Measurements from ENCODE around the gene PC. TPM values are rescaled to one million over a fixed set of nuclear protein-coding genes. Genes with fewer than 3 reads are reported as not detected.

Gene PC
- total RNA-seq, 1 donor from 2014 or later = 49.1 TPM

- Mint-ChIP-seq H3K4me1 (ENCODE audit: unreplicated experiment) (peaks cover 42% of the 10 kb centered on the region), H3K9me3 (ENCODE audit: unreplicated experiment) (no peaks in the 10 kb centered on the region), H3K36me3 (ENCODE audit: unreplicated experiment) (peaks cover 9% of the 10 kb centered on the region), H3K4me3 (ENCODE audit: unreplicated experiment) (no peak overlapping the region), H3K27ac (ENCODE audit: unreplicated experiment) (peak overlapping the region; percentile 74), H3K27me3 (ENCODE audit: unreplicated experiment) (no peaks in the 10 kb centered on the region)
- no peak for DNase-seq (ENCODE audit: extremely low spot score, unreplicated experiment)
- peak; percentile 8 for TF ChIP-seq CTCF (IDR thresholded peaks at IDR 0.05)
Measured at GRCh38 chr11:66951135-66951534, 7.0 kb downstream of the PC start.

- Mint-ChIP-seq H3K36me3 (ENCODE audit: unreplicated experiment) (peaks cover 8% of the 10 kb centered on the region), H3K27me3 (ENCODE audit: unreplicated experiment) (no peaks in the 10 kb centered on the region), H3K4me3 (ENCODE audit: unreplicated experiment) (no peak overlapping the region), H3K4me1 (ENCODE audit: unreplicated experiment) (peaks cover 37% of the 10 kb centered on the region), H3K9me3 (ENCODE audit: unreplicated experiment) (no peaks in the 10 kb centered on the region), H3K27ac (ENCODE audit: unreplicated experiment) (peak overlapping the region; percentile 10)
- no peak for TF ChIP-seq CTCF (IDR thresholded peaks at IDR 0.05)
- DNase-seq (ENCODE audit: extremely low spot score, unreplicated experiment) = no peak
Measured at GRCh38 chr11:66950112-66950535, 8.1 kb downstream of the PC start.

GRCh38 chr11:66938582-66939135 lies 19.5 kb downstream of the PC start:
- Mint-ChIP-seq H3K36me3 (ENCODE audit: unreplicated experiment) (peaks cover 3% of the 10 kb centered on the region), H3K27me3 (ENCODE audit: unreplicated experiment) (no peaks in the 10 kb centered on the region), H3K9me3 (ENCODE audit: unreplicated experiment) (peaks cover 4% of the 10 kb centered on the region), H3K4me1 (ENCODE audit: unreplicated experiment) (peaks cover 34% of the 10 kb centered on the region), H3K27ac (ENCODE audit: unreplicated experiment) (no peak overlapping the region), H3K4me3 (ENCODE audit: unreplicated experiment) (no peak overlapping the region)
- no peak for TF ChIP-seq CTCF (IDR thresholded peaks at IDR 0.05)
- DNase-seq (ENCODE audit: extremely low spot score, unreplicated experiment) = no peak

GRCh38 chr11:66937193-66937733 lies 20.9 kb downstream of the PC start:
- Mint-ChIP-seq H3K9me3 (ENCODE audit: unreplicated experiment) (peaks cover 4% of the 10 kb centered on the region), H3K4me3 (ENCODE audit: unreplicated experiment) (no peak overlapping the region)
- TF ChIP-seq CTCF (IDR thresholded peaks at IDR 0.05) = no peak

GRCh38 chr11:66936311-66936711 lies 21.9 kb downstream of the PC start:
- Mint-ChIP-seq H3K4me1 (ENCODE audit: unreplicated experiment) (peaks cover 52% of the 10 kb centered on the region), H3K36me3 (ENCODE audit: unreplicated experiment) (no peaks in the 10 kb centered on the region), H3K4me3 (ENCODE audit: unreplicated experiment) (no peak overlapping the region), H3K27ac (ENCODE audit: unreplicated experiment) (peak overlapping the region; percentile 92), H3K27me3 (ENCODE audit: unreplicated experiment) (no peaks in the 10 kb centered on the region), H3K9me3 (ENCODE audit: unreplicated experiment) (peaks cover 4% of the 10 kb centered on the region)
- no peak for TF ChIP-seq CTCF (IDR thresholded peaks at IDR 0.05)
- DNase-seq (ENCODE audit: extremely low spot score, unreplicated experiment) = no peak

More at GRCh38 chr11:66937193-66937733, 20.9 kb downstream of the PC start:
- H3K36me3 Mint-ChIP-seq (ENCODE audit: unreplicated experiment) = no peaks in the 10 kb centered on the region
- DNase-seq (ENCODE audit: extremely low spot score, unreplicated experiment) = no peak
- H3K4me1 Mint-ChIP-seq (ENCODE audit: unreplicated experiment) = peaks cover 48% of the 10 kb centered on the region
- H3K27me3 Mint-ChIP-seq (ENCODE audit: unreplicated experiment) = no peaks in the 10 kb centered on the region
- H3K27ac Mint-ChIP-seq (ENCODE audit: unreplicated experiment) = peak overlapping the region; percentile 48

Measured in osteocyte (in vitro differentiated cells).